HepG2 (cell line): ENCODE measurements around the gene PNN. TPM values are rescaled to one million over a fixed set of nuclear protein-coding genes. Genes with fewer than 3 reads are reported as not detected.

Experiments
- ATF1 ChIP-seq: IDR thresholded peaks from 2 replicates; pipeline ENCODE4 v1.6.1; 2016; ENCODE audit warnings: mild to moderate bottlenecking, control low read depth
- ETV5 ChIP-seq: IDR thresholded peaks from 2 replicates; pipeline ENCODE4 v1.6.1; 2018; ENCODE audit warnings: missing biosample characterization, missing genetic modification reagents, inconsistent platforms, borderline replicate concordance
- NCOR1 ChIP-seq: fragments of 200-600 bp; sonication (generic); IDR thresholded peaks from 2 replicates; pipeline ENCODE4 v1.7.0; 2017; ENCODE audit warnings: antibody characterized with exemption, low read length, borderline replicate concordance
- NFE2L2 ChIP-seq: fragments of 150-350 bp; IDR thresholded peaks from 2 replicates; pipeline ENCODE4 v1.6.1; 2014; ENCODE audit warnings: low read length
- NR3C1 ChIP-seq: sonication (generic); formaldehyde crosslinking; IDR thresholded peaks from 2 replicates; pipeline ENCODE4 v1.4.0; 2020; ENCODE audit warnings: missing genetic modification reagents
- PHF21A ChIP-seq: sonication (generic); formaldehyde crosslinking; IDR thresholded peaks from 2 replicates; pipeline ENCODE4 v1.5.0; 2020; ENCODE audit warnings: mild to moderate bottlenecking, missing genetic modification reagents
- RBFOX2 ChIP-seq: fragments of 200-400 bp; formaldehyde crosslinking; IDR thresholded peaks from 2 replicates; pipeline ENCODE4 v1.6.1; 2017; ENCODE audit warnings: low read depth, mild to moderate bottlenecking, low read length
- SMAD9 ChIP-seq: sonication (generic); formaldehyde crosslinking; IDR thresholded peaks from 2 replicates; pipeline ENCODE4 v1.5.1; 2020; ENCODE audit warnings: mild to moderate bottlenecking, missing genetic modification reagents
- SMYD3 ChIP-seq: sonication (generic); formaldehyde crosslinking; IDR thresholded peaks from 2 replicates; pipeline ENCODE4 v1.8.1; 2023; ENCODE audit warnings: mild to moderate bottlenecking, missing genetic modification reagents
- SYNCRIP ChIP-seq: fragments of 200-400 bp; formaldehyde crosslinking; IDR thresholded peaks from 2 replicates; pipeline ENCODE4 v1.6.1; 2018; ENCODE audit warnings: mild to moderate bottlenecking, low read depth, low read length; ENCODE audit not compliant: insufficient read depth
- ZBTB39 ChIP-seq: sonication (generic); formaldehyde crosslinking; IDR thresholded peaks from 2 replicates; pipeline ENCODE4 v1.5.0; 2020; ENCODE audit warnings: missing genetic modification reagents
- ZEB1 ChIP-seq: IDR thresholded peaks from 2 replicates; pipeline ENCODE4 v1.6.1; 2012; ENCODE audit warnings: mild to moderate bottlenecking, low read depth, inconsistent platforms; ENCODE audit not compliant: insufficient replicate concordance
- ZNF275 ChIP-seq: sonication (generic); formaldehyde crosslinking; IDR thresholded peaks from 2 replicates; pipeline ENCODE4 v1.8.0; 2022; ENCODE audit warnings: missing genetic modification reagents, mild to moderate bottlenecking, inconsistent platforms, borderline replicate concordance
- ZNF510 ChIP-seq: sonication (generic); formaldehyde crosslinking; IDR thresholded peaks from 2 replicates; pipeline ENCODE4 v1.4.0; 2020; ENCODE audit warnings: low read depth, mild to moderate bottlenecking, missing genetic modification reagents
- ZNF567 ChIP-seq: sonication (generic); formaldehyde crosslinking; IDR thresholded peaks from 2 replicates; pipeline ENCODE4 v1.8.1; 2023; ENCODE audit warnings: mild to moderate bottlenecking, missing genetic modification reagents, borderline replicate concordance
- ZNF615 ChIP-seq: sonication (generic); formaldehyde crosslinking; IDR thresholded peaks from 2 replicates; pipeline ENCODE4 v1.5.0; 2020; ENCODE audit warnings: mild to moderate bottlenecking, missing genetic modification reagents, borderline replicate concordance
- ZNF709 ChIP-seq: sonication (generic); formaldehyde crosslinking; IDR thresholded peaks from 2 replicates; pipeline ENCODE4 v1.5.0; 2020; ENCODE audit warnings: mild to moderate bottlenecking, missing genetic modification reagents
- polyA plus RNA-seq, 8 experiments: library from polyadenylated mRNA; depleted of rRNA in 3 of 8; stranded (reverse) in 7 of 8; unstranded in 1 of 8; fragments of >200 nt; fragmentation: Illumina TruSeq in 4 of 8; extraction: Trizol in 4 of 8; gene quantifications; 2 replicates each; pipeline versions ENCODE4 v1.2.1 to v1.2.3, GENCODE V29; 2011 to 2016; ENCODE audit warnings: low read depth in 4 of 8, missing spikeins in 1 of 8, mixed read lengths in 1 of 8; ENCODE audit not compliant: insufficient read depth in 1 of 8
- total RNA-seq, 5 experiments: library from RNA; depleted of rRNA; stranded (reverse); fragments of >200 nt; fragmentation: Illumina TruSeq; extraction: Trizol; gene quantifications; 2 replicates each; pipeline ENCODE4 v1.2.3, GENCODE V29; 2016; ENCODE audit warnings: low read depth in 1 of 5
- TF ChIP-seq, protein P1 (sequence below): IDR thresholded peaks from 2 replicates; pipeline ENCODE4 v1.6.1; 2018; ENCODE audit warnings: missing genetic modification reagents
- TF ChIP-seq, protein P2 (sequence below): sonication (generic); formaldehyde crosslinking; IDR thresholded peaks from 2 replicates; pipeline ENCODE4 v1.5.1; 2020; ENCODE audit warnings: missing genetic modification reagents, mild to moderate bottlenecking, borderline replicate concordance
- TF ChIP-seq, protein P3 (sequence below): sonication (generic); formaldehyde crosslinking; IDR thresholded peaks from 2 replicates; pipeline ENCODE4 v1.8.1; 2023; ENCODE audit warnings: mild to moderate bottlenecking, moderate library complexity, missing genetic modification reagents

PNN gene
- total and polyA plus RNA-seq, 2 of the 13 experiments (the other 11 are each of a cell fraction or from before 2014, with no cell fraction given), result 58.0 to 214 TPM

GRCh38 chr14:39174560-39175444, at the start of gene PNN (continued):
- TF ChIP-seq, protein P1, sequence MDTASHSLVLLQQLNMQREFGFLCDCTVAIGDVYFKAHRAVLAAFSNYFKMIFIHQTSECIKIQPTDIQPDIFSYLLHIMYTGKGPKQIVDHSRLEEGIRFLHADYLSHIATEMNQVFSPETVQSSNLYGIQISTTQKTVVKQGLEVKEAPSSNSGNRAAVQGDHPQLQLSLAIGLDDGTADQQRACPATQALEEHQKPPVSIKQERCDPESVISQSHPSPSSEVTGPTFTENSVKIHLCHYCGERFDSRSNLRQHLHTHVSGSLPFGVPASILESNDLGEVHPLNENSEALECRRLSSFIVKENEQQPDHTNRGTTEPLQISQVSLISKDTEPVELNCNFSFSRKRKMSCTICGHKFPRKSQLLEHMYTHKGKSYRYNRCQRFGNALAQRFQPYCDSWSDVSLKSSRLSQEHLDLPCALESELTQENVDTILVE (CRISPR knock-in tag), result peak; percentile 74
- TF ChIP-seq SMYD3 (CRISPR knock-in tag), result peak; percentile 92
- peak; percentile 100 for TF ChIP-seq ZNF275 (CRISPR knock-in tag)
- TF ChIP-seq, protein P2, sequence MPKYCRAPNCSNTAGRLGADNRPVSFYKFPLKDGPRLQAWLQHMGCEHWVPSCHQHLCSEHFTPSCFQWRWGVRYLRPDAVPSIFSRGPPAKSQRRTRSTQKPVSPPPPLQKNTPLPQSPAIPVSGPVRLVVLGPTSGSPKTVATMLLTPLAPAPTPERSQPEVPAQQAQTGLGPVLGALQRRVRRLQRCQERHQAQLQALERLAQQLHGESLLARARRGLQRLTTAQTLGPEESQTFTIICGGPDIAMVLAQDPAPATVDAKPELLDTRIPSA, result peak; percentile 78
- TF ChIP-seq ZNF510 (CRISPR knock-in tag), result peak; percentile 100
- TF ChIP-seq, protein P3, sequence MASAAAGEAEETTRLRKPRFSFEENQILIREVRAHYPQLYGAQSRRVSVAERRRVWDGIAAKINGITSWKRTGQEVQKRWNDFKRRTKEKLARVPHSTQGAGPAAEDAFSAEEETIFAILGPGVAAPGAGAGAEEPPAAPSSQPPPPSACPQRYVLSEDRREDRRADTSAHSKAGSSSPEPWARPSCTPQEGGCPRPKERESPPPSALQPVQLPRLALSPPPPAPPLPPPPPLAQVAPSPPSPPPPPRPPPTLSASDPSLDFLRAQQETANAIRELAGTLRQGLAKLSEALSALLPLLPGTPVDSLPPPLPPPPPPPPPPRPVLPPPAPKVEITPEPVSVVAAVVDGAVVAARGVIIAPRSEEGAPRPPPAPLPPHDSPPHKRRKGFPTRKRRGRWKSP (CRISPR knock-in tag), result no peak
- TF ChIP-seq RBFOX2, result peak; percentile 98
- no peak for TF ChIP-seq SYNCRIP
- peak; percentile 2; the same call in 1 of the 2 replicates for TF ChIP-seq NFE2L2
- TF ChIP-seq ZEB1, result no peak
- TF ChIP-seq ZNF615 (CRISPR knock-in tag), result peak; percentile 99
- TF ChIP-seq NCOR1, result peak; percentile 87; the same call in 1 of the 2 replicates
- peak; percentile 68 for TF ChIP-seq ZNF567 (CRISPR knock-in tag)
- no peak for TF ChIP-seq ZBTB39 (CRISPR knock-in tag)
- 0 out of 2 replicates have a peak, but pooled peaks have one; percentile 83 for TF ChIP-seq NR3C1 (CRISPR knock-in tag)
- TF ChIP-seq ZNF709 (CRISPR knock-in tag), result no peak; the same call in none of the 2 replicates
- TF ChIP-seq SMAD9 (CRISPR knock-in tag), result peak; percentile 57; the same call in 1 of the 2 replicates
- TF ChIP-seq PHF21A (CRISPR knock-in tag), result no peak
- peak; percentile 100 for TF ChIP-seq ETV5
- no peak for TF ChIP-seq ATF1
